A549 (cell line): Measurements from ENCODE around the gene ABCC1. TPM values are rescaled to one million over a fixed set of nuclear protein-coding genes. Genes with fewer than 3 reads are reported as not detected.

Source experiments
- ATAC-seq, 2 experiments: fragments of 200-7000 bp in 1 of 2; fragments of >200 bp in 1 of 2; cut with Nextera tagmentation in 1 of 2; cut with Tn5 transposase in 1 of 2; 3 replicates each; pipeline versions ENCODE4 v1.8.0 to v1.9.1; 2018 to 2020; ENCODE audit warnings: mild to moderate bottlenecking in 1 of 2, moderate library complexity in 1 of 2
- CTCF ChIA-PET: fragments of 300-600 bp; sonication (Branson Sonifier 250); formaldehyde crosslinking; extraction: SDS; loops from one replicate; lab custom pipeline; 2021; ENCODE audit warnings: antibody characterized with exemption, inconsistent platforms; lab: Yijun Ruan, JAX
- POLR2A ChIA-PET: fragments of 350-600 bp; formaldehyde crosslinking; extraction: SDS; loops from one replicate; lab custom pipeline; 2021; ENCODE audit warnings: antibody characterized with exemption, inconsistent platforms; lab: Yijun Ruan, JAX
- DNase-seq, 2 experiments: peaks; one replicate each; pipeline versions ENCODE4 v3.0.0 to v3.0.0-alpha.2; 2011 to 2016; ENCODE audit warnings: low read depth in 1 of 2, low spot score in 1 of 2
- FAIRE-seq: peaks from 2 replicates; lab custom pipeline; 2011; peaks lifted over from hg19 to GRCh38; lab: Jason Lieb, UNC
- H3K27ac ChIP-seq, 2 experiments: fragments of >200 bp; sonication (Bioruptor Twin); formaldehyde crosslinking; 3 replicates each; pipeline ENCODE4 v1.5.1; 2016 to 2017
- H3K4me1 ChIP-seq: fragments of >200 bp; sonication (Bioruptor Twin); formaldehyde crosslinking; 3 replicates; pipeline ENCODE4 v1.6.1; 2016
- H3K4me2 ChIP-seq: fragments of >200 bp; sonication (Bioruptor Twin); formaldehyde crosslinking; 3 replicates; pipeline ENCODE4 v1.6.1; 2016
- H3K4me3 ChIP-seq: fragments of >200 bp; sonication (Bioruptor Twin); formaldehyde crosslinking; 3 replicates; pipeline ENCODE4 v1.5.1; 2016
- H3K9me3 ChIP-seq: fragments of >200 bp; sonication (Bioruptor Twin); formaldehyde crosslinking; 3 replicates; pipeline ENCODE4 v1.6.1; 2016
- CBX8 ChIP-seq: fragments of 200-600 bp; sonication (generic); IDR thresholded peaks from 2 replicates; pipeline ENCODE4 v1.6.1; 2016
- CEBPB ChIP-seq, 2 experiments: fragments of >200 bp in 1 of 2; sonication (Bioruptor Twin) in 1 of 2; formaldehyde crosslinking in 1 of 2; IDR thresholded peaks; 2 replicates each; pipeline ENCODE4 v1.6.1; 2012 to 2016
- CHD4 ChIP-seq: fragments of 200-600 bp; sonication (generic); IDR thresholded peaks from 2 replicates; pipeline ENCODE4 v1.6.1; 2016; ENCODE audit warnings: antibody characterized with exemption, mild to moderate bottlenecking, borderline replicate concordance
- EP300 ChIP-seq, 2 experiments: fragments of >200 bp; sonication (Bioruptor Twin); formaldehyde crosslinking; IDR thresholded peaks; 2 replicates in 1 of 2; 3 replicates in 1 of 2; pipeline ENCODE4 v1.6.1; 2016 to 2017
- ESRRA ChIP-seq: fragments of 150-350 bp; IDR thresholded peaks from 2 replicates; pipeline ENCODE4 v1.6.1; 2014; ENCODE audit warnings: mild to moderate bottlenecking, low read length, borderline replicate concordance
- FOSB ChIP-seq: fragments of 250-450 bp; sonication (Bioruptor Pico); IDR thresholded peaks from 2 replicates; pipeline ENCODE4 v1.5.0; 2020; ENCODE audit warnings: mild to moderate bottlenecking, moderate library complexity
- FOSL2 ChIP-seq, 2 experiments: fragments of 450-650 bp in 1 of 2; fragments of >200 bp in 1 of 2; sonication (Bioruptor Twin) in 1 of 2; formaldehyde crosslinking; IDR thresholded peaks; 2 replicates each; pipeline versions ENCODE4 v1.5.0 to v1.6.1; 2016 to 2020; ENCODE audit warnings: mild to moderate bottlenecking in 1 of 2, moderate library complexity in 1 of 2
- FOXS1 ChIP-seq: fragments of 250-450 bp; sonication (Bioruptor Pico); IDR thresholded peaks from 2 replicates; pipeline ENCODE4 v1.5.0; 2020; ENCODE audit warnings: mild to moderate bottlenecking, moderate library complexity
- GATA3 ChIP-seq: IDR thresholded peaks from 2 replicates; pipeline ENCODE4 v1.6.1; 2012; ENCODE audit warnings: borderline replicate concordance
- HDAC2 ChIP-seq: fragments of 200-600 bp; sonication (generic); IDR thresholded peaks from 2 replicates; pipeline ENCODE4 v1.6.1; 2016
- HOXB5 ChIP-seq: fragments of 250-450 bp; sonication (Bioruptor Pico); IDR thresholded peaks from 2 replicates; pipeline ENCODE4 v1.5.0; 2020; ENCODE audit warnings: mild to moderate bottlenecking, moderate library complexity
- JUN ChIP-seq, 2 experiments: fragments of >200 bp; sonication (Bioruptor Twin); formaldehyde crosslinking; IDR thresholded peaks; 2 replicates in 1 of 2; 3 replicates in 1 of 2; pipeline ENCODE4 v1.6.1; 2016 to 2017
- JUNB ChIP-seq: fragments of >200 bp; sonication (Bioruptor Twin); formaldehyde crosslinking; IDR thresholded peaks from 2 replicates; pipeline ENCODE4 v1.6.1; 2016
- KDM1A ChIP-seq: fragments of 200-600 bp; sonication (generic); IDR thresholded peaks from 2 replicates; pipeline ENCODE4 v1.6.1; 2016; ENCODE audit warnings: low read depth, mild to moderate bottlenecking
- MYC ChIP-seq: IDR thresholded peaks from 2 replicates; pipeline ENCODE4 v1.6.1; 2012; ENCODE audit warnings: mild to moderate bottlenecking, inconsistent platforms, low read length, improper control_type of control experiment, borderline replicate concordance
- NR3C1 ChIP-seq: fragments of >200 bp; sonication (Bioruptor Twin); formaldehyde crosslinking; IDR thresholded peaks from 3 replicates; pipeline ENCODE4 v1.6.1; 2017
- PHF8 ChIP-seq: fragments of 200-600 bp; sonication (generic); IDR thresholded peaks from 2 replicates; pipeline ENCODE4 v1.6.1; 2016; ENCODE audit warnings: low read depth, mild to moderate bottlenecking, antibody characterized with exemption, moderate library complexity, borderline replicate concordance
- RAD21 ChIP-seq, 2 experiments: fragments of >200 bp in 1 of 2; sonication (Bioruptor Twin) in 1 of 2; formaldehyde crosslinking in 1 of 2; IDR thresholded peaks in 1 of 2; conservative IDR thresholded peaks in 1 of 2; 2 replicates in 1 of 2; 3 replicates in 1 of 2; pipeline ENCODE4 v1.6.1; 2012 to 2018; ENCODE audit warnings: inconsistent platforms in 1 of 2
- RARB ChIP-seq: fragments of 250-450 bp; sonication (Bioruptor Pico); IDR thresholded peaks from 2 replicates; pipeline ENCODE4 v1.8.0; 2021; ENCODE audit warnings: mild to moderate bottlenecking, moderate library complexity
- TFCP2L1 ChIP-seq: fragments of 250-450 bp; sonication (Bioruptor Pico); IDR thresholded peaks from 2 replicates; pipeline ENCODE4 v1.5.0; 2021; ENCODE audit warnings: mild to moderate bottlenecking
- ZFP36 ChIP-seq: fragments of 450-650 bp; IDR thresholded peaks from 2 replicates; pipeline ENCODE4 v1.6.1; 2014; ENCODE audit warnings: borderline replicate concordance; ENCODE audit not compliant: partially characterized antibody
- WGBS: methylation state at CpG from one replicate; pipeline ENCODE4 v1.1.6; 2017; ENCODE audit errors: missing lambda C conversion rate; 5-methylcytosine and 5-hydroxymethylcytosine counted together
- polyA plus RNA-seq, 4 experiments: library from polyadenylated mRNA; depleted of rRNA in 3 of 4; stranded (reverse); fragments of >200 nt; fragmentation: RNase III in 1 of 4; extraction: RNeasy Plus Mini Kit Qiagen cat#74134 plus additional on column Dnase treatment in 1 of 4; gene quantifications; 2 replicates in 3 of 4; 3 replicates in 1 of 4; pipeline ENCODE4 v1.2.3, GENCODE V29; 2011 to 2017
- TF ChIP-seq, protein P1 (sequence below): fragments of 250-450 bp; sonication (Bioruptor Pico); IDR thresholded peaks from 2 replicates; pipeline ENCODE4 v1.5.0; 2020; ENCODE audit warnings: low read depth, mild to moderate bottlenecking, moderate library complexity
- TF ChIP-seq, protein P2 (sequence below): IDR thresholded peaks from 2 replicates; pipeline ENCODE4 v1.6.1; 2012
- TF ChIP-seq, protein P3 (sequence below): fragments of 250-450 bp; sonication (Bioruptor Pico); IDR thresholded peaks from 2 replicates; pipeline ENCODE4 v1.5.0; 2021; ENCODE audit warnings: mild to moderate bottlenecking, moderate library complexity, borderline replicate concordance
- TF ChIP-seq, protein P4 (sequence below): IDR thresholded peaks from 2 replicates; pipeline ENCODE4 v1.6.1; 2012; ENCODE audit warnings: low read depth, borderline replicate concordance

ABCC1 gene
- polyA plus RNA-seq, 2 of the 4 experiments (the other 2 are of a cell fraction): 56.5 to 93.8 TPM

DNA sequence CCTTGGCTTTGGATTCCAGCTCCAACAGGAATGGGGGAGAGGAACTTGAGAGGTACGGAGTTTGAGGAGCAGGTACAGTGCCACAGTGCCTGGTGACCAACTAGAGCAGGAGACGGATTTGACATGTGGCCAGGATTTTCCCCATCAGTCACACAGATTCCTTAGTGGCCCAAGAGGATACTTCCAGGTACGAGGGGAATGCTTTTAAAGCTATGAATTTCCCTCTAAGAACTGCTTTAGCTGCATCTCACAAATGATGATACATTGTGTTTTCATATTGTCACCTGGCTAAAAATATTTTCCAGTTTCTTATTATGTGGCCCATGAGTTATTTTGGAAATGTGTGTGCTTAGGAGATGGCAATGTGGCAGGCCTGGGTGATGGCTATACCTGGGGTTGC, 175.6 kb downstream of the ABCC1 start:
- ChIA-PET POLR2A (no interaction called here), CTCF (interaction anchor here (1.0 to 2.8 kb wide), 3 partner anchors 248 to 359 kb away, joined by 3 to 7 read pairs (median 5); no protein-coding TSS in a partner anchor)
- no peaks in the 10 kb centered on the region for H3K4me1 ChIP-seq
- no peak; the same call in 1 of the 2 replicates for TF ChIP-seq KDM1A
- no peak for TF ChIP-seq PHF8
- no peak for TF ChIP-seq RAD21 (conservative IDR thresholded peaks at IDR 0.05 in 1 of 2, IDR thresholded peaks at IDR 0.05 in 1 of 2)
- TF ChIP-seq, protein P1, sequence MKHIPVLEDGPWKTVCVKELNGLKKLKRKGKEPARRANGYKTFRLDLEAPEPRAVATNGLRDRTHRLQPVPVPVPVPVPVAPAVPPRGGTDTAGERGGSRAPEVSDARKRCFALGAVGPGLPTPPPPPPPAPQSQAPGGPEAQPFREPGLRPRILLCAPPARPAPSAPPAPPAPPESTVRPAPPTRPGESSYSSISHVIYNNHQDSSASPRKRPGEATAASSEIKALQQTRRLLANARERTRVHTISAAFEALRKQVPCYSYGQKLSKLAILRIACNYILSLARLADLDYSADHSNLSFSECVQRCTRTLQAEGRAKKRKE (CRISPR knock-in tag): no peak
- TF ChIP-seq HDAC2: no peak
- TF ChIP-seq EP300 (IDR thresholded peaks at IDR 0.05): no peak
- no peak for TF ChIP-seq ESRRA
- TF ChIP-seq TFCP2L1: no peak
- TF ChIP-seq HOXB5 (CRISPR knock-in tag): no peak
- no peak for TF ChIP-seq FOSB (CRISPR knock-in tag)
- no peak for TF ChIP-seq NR3C1
- TF ChIP-seq CEBPB (IDR thresholded peaks at IDR 0.05): no peak
- TF ChIP-seq JUNB: no peak
- no peak for TF ChIP-seq ZFP36
- WGBS: 92% methylated on average over 3 of the region's 3 CpGs
- FAIRE-seq (no peak), DNase-seq (no peak), ATAC-seq (no peak)
- no peak overlapping the region for H3K4me3 ChIP-seq
- no peak overlapping the region for H3K27ac ChIP-seq
- no peak overlapping the region for H3K4me2 ChIP-seq
- H3K9me3 ChIP-seq: peaks cover 14% of the 10 kb centered on the region

DNA sequence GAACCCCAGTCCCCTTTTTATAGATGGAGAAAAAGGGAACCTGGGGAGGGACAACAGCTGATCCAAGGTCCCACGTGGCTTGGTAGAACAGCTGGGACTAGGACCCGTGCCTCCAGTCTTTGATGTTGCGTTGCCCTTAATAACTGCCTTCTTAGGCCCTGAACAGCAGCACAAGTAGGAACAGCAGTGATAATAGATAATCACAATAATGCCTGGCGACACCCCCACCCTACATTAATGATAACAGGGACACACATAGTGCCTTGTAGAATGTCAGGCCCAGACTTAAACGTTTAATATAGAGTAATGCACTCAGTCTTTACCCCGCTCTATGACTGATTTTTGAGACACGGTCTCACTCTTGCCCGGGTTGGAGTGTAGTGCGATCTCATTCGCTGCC, 177.5 kb downstream of the ABCC1 start:
- H3K9me3 ChIP-seq: peaks cover 14% of the 10 kb centered on the region
- WGBS: 86% methylated on average over 10 of the region's 10 CpGs
- ATAC-seq (peak; percentile 35 to 39; a peak in 3 of 6 replicates), FAIRE-seq (no peak)
- no peak overlapping the region for H3K4me3 ChIP-seq
- no peak overlapping the region for H3K4me2 ChIP-seq
- peak overlapping the region in 1 of 2 experiments; percentile 69; a peak in 3 of 6 replicates for H3K27ac ChIP-seq
- ChIA-PET CTCF (interaction anchor here (0.6 to 2.0 kb wide), 27 partner anchors 10 to 451 kb away, joined by 3 to 12 read pairs (median 4); no protein-coding TSS in a partner anchor), POLR2A (no interaction called here)
- TF ChIP-seq, protein P2, sequence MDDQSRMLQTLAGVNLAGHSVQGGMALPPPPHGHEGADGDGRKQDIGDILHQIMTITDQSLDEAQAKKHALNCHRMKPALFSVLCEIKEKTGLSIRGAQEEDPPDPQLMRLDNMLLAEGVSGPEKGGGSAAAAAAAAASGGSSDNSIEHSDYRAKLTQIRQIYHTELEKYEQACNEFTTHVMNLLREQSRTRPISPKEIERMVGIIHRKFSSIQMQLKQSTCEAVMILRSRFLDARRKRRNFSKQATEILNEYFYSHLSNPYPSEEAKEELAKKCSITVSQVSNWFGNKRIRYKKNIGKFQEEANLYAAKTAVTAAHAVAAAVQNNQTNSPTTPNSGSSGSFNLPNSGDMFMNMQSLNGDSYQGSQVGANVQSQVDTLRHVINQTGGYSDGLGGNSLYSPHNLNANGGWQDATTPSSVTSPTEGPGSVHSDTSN: no peak
- TF ChIP-seq FOXS1 (CRISPR knock-in tag) (no peak), FOSL2 (IDR thresholded peaks at IDR 0.05) (no peak), FOSL2 (CRISPR knock-in tag; IDR thresholded peaks at IDR 0.05) (no peak), CBX8 (no peak), CHD4 (no peak), TFCP2L1 (no peak), GATA3 (no peak), RARB (CRISPR knock-in tag) (no peak), JUN (IDR thresholded peaks at IDR 0.05) (no peak), MYC (no peak)
- TF ChIP-seq, protein P3, sequence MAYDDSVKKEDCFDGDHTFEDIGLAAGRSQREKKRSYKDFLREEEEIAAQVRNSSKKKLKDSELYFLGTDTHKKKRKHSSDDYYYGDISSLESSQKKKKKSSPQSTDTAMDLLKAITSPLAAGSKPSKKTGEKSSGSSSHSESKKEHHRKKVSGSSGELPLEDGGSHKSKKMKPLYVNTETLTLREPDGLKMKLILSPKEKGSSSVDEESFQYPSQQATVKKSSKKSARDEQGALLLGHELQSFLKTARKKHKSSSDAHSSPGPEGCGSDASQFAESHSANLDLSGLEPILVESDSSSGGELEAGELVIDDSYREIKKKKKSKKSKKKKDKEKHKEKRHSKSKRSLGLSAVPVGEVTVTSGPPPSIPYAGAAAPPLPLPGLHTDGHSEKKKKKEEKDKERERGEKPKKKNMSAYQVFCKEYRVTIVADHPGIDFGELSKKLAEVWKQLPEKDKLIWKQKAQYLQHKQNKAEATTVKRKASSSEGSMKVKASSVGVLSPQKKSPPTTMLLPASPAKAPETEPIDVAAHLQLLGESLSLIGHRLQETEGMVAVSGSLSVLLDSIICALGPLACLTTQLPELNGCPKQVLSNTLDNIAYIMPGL (CRISPR knock-in tag): no peak
- TF ChIP-seq, protein P4, sequence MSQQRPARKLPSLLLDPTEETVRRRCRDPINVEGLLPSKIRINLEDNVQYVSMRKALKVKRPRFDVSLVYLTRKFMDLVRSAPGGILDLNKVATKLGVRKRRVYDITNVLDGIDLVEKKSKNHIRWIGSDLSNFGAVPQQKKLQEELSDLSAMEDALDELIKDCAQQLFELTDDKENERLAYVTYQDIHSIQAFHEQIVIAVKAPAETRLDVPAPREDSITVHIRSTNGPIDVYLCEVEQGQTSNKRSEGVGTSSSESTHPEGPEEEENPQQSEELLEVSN: no peak
- TF ChIP-seq, all 56 proteins: peak for 0
- no peaks in the 10 kb centered on the region for H3K4me1 ChIP-seq
- DNase-seq: no peak
